ENCODE measurements around the gene PPP1R1B.

DNA sequence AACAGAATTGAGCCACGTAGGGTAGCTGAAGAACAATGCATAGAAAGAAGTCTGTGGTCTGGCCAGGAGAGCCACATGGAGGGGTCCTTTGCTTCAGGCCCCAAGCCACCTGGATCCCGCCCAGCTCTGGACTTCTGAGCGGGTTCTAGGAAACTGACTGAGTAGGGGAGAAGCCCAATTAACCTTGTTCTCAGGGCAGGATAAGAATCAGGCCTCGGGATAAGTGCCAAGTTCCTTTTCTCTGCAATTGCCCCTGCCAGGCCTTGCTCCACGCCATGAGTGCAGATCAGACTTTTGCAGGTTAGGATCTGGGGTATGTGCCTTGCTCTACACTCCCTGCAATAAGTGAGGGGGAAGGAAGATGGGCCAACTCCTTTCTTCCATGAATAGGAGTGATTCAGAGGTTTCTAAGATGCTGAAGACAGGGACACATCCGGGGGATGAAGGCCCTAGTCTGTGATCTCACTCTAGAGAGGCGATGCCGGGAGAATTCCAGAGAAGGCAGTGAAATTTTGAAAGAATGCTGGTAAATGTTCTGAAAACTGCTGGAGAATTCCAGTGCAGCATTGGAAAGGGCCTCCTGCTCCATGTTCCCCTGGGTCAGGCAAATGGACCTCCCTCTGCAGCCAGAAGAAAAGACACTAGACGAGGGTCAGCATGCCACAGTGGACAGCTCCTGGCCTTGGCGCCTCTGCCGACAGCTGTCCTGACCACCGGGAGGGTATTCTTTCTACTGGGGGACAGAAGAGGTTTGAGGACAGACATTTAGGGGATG is 24.8 kb upstream of the PPP1R1B start:
- TF ChIP-seq, protein P1, sequence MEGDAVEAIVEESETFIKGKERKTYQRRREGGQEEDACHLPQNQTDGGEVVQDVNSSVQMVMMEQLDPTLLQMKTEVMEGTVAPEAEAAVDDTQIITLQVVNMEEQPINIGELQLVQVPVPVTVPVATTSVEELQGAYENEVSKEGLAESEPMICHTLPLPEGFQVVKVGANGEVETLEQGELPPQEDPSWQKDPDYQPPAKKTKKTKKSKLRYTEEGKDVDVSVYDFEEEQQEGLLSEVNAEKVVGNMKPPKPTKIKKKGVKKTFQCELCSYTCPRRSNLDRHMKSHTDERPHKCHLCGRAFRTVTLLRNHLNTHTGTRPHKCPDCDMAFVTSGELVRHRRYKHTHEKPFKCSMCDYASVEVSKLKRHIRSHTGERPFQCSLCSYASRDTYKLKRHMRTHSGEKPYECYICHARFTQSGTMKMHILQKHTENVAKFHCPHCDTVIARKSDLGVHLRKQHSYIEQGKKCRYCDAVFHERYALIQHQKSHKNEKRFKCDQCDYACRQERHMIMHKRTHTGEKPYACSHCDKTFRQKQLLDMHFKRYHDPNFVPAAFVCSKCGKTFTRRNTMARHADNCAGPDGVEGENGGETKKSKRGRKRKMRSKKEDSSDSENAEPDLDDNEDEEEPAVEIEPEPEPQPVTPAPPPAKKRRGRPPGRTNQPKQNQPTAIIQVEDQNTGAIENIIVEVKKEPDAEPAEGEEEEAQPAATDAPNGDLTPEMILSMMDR (IDR thresholded peaks at IDR 0.05 in 4 of 5, conservative IDR thresholded peaks at IDR 0.05 in 1 of 5): no peak
- no peak for TF ChIP-seq POLR2A (IDR thresholded peaks at IDR 0.05)

All from gastrocnemius medialis (tissue), 4 donors.